ENCODE results near the gene EBP.

- TF ChIP-seq EP300 (IDR thresholded peaks at IDR 0.05; ENCODE audit: low read depth) = no peak
- TF ChIP-seq POLR2AphosphoS5 (IDR thresholded peaks at IDR 0.05) = no peak
Measured at GRCh38 chrX:48575642-48576041, 54.0 kb downstream of the EBP start.
